GM19372 (cell line): Measurements from ENCODE around the gene PRKAR1B.

Experiments
- ATAC-seq: cut with Tn5 transposase; IDR thresholded peaks from one replicate; pipeline ENCODE4 v1.9.1; 2021; ENCODE audit warnings: mild to moderate bottlenecking, low read depth, moderate library complexity; ENCODE audit not compliant: unreplicated experiment

PRKAR1B gene

DNA sequence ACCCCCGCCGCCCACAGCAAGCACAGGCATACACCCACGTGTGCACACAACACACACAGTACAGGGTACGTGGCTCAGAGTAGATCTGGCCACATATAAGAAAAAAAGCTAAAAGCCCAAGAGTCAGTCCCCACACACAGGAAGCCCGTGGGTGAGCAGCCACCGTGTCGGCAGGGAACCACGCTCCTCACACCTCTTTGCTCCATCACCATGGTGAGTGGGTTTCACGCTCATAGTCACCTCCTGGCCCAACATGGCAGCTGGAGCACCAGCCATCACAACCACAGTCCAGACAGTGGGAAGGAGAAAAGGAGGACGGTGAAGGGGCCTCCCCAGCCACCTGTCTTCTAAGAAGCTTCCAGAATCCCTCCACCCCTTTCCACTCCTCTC, 131.5 kb downstream of the PRKAR1B start:
- no peak for ATAC-seq

- ATAC-seq, result no peak
Observed at GRCh38 chr7:594920-595620, 132.0 kb downstream of the PRKAR1B start.

DNA sequence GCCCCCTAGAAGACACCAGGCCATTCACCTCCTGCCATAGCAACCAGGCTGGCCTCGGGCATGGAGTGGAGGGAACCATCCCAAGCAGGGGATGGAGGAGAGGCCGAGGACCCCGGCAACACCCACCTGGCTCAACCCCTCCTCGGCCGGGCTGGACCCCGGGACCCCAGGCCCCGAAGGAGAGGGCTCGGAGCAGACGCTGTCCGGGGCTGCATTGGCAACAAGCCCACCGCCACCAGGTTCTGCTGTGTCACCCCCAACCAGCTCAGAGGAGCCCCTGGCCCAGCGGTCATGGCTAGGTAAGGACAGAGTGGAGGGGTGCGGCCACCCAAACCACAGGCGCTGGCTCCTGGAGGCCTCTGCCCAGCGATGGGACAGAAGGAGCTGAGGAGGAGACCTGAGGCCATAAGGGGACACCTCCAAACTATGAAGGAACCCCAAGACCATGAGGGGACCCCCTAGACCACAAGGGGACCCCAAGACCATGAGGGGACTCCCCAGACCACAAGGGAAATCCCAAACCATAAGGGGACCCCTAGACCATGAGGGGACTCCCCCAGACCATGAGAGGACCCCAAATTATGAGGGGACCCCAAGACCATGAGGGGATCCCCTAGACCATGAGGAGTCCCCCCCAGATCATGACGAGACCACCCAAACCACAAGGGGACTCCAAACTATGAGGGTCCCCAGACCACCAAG, 132.7 kb downstream of the PRKAR1B start:
- no peak for ATAC-seq

DNA sequence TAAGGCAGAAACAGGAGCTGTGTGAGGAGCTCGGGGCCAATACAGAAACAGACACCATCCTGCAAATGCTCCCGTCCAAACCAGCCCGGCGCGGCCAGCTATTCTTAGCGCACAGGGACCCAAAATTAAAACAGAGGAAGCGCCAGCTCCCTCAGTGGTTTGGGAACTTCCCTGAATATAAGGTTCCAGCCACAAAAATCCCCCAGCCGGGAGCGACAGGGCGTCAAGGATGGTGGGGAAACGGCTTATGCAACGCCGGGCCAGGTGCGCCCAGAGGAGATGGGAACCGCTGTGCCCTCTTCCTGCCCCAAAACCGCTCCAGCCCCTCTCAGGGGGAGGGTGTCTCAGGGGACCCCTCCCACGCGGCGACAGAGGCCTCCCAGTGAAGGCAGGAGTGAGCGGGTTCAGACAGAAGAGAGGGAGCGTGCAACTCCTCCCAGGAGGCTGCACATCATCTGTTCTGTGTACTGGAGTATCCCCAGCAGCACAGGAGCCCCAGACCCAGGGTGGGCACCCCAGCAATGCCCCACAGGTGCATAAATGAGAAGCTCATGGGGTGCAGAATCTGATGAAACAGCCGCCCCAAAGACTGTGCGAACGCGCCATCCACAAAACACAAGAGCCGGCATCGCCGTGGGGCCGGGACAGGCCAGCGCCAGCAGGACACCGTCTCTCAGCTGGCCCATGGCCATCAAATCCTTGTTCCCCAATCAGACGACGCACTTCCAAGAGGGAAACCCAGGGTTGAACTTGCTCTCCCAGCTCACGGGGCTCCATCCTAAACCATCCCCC, 133.6 kb downstream of the PRKAR1B start:
- no peak for ATAC-seq

DNA sequence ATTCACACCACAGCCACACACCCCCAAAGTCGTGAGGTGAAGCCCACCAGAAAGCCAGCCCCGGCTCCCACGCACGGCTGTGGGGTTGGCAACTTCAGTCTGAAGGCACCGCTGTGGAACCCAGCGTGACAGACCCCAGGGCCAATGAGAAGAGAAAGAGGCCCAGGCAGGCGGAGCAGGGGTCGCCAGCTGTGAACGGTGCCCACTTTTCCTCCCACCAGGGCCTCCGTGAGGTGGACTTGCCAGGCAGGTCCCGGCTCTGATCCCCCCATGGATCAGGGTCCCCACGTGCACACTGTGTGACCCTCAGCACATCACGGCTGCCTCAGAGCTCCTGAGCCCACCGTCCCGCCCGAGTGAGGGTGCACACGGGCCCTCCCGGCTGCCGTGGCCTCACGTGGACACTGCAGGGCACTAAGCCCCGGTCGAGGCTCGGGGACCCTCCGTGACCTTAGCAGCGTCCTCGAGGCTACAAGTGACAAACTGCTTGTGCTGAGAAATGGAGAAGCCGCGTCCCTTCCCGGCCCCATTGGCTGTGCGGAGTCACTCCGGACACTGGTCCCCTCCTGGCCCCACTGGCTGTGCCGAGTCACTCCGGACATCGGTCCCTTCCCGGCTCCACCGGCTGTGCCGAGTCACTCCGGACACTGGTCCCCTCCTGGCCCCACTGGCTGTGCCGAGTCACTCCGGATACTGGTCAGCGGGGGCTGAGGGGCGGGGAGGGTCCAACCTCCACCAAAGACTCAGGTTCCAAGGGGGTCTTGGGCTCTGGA, 135.0 kb downstream of the PRKAR1B start:
- ATAC-seq, result no peak

DNA sequence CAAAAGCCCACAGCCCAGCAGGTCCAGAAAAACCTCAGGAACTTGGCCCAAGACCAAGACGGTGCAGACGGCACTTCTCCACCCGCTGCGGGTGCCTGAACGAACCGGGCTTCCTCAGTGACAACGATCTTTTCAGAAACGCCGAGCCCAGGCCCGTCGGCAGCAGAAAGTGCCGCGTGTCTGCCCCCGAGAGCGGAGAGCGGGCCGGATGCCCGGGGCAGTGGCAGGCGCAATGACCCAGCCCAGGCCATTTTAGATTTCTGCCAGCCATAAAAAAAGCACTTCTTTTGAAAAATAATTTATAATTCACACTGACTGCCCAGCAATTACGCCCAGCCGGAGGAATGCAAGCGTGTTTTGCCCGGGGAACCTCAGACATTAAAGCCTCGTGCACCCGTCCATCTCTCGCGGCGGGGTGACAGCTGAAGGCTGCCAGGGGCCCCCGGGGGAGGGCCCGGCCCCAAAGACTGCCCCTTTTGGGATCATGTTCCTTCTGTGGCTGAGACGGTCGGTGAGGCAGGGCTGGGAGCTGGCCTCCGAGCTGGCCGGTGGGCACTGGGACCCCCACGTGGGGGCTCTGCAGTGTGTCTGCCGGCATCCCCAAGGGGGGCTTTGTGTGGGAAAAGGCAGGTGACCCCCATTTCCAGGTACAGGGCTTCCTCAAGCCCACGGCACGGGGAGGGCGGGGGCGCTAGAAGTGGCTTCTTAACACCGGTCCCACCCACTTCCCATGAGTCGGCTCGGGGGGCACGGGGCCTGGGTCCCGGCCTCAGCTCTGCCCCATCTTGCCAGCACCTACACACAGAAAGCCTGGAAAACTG, 136.1 kb downstream of the PRKAR1B start:
- ATAC-seq, result no peak

GRCh38 chr7:589781-590575, 137.1 kb downstream of the PRKAR1B start:
- no peak for ATAC-seq

GRCh38 chr7:587767-588166, 139.3 kb downstream of the PRKAR1B start:
- no peak for ATAC-seq

DNA sequence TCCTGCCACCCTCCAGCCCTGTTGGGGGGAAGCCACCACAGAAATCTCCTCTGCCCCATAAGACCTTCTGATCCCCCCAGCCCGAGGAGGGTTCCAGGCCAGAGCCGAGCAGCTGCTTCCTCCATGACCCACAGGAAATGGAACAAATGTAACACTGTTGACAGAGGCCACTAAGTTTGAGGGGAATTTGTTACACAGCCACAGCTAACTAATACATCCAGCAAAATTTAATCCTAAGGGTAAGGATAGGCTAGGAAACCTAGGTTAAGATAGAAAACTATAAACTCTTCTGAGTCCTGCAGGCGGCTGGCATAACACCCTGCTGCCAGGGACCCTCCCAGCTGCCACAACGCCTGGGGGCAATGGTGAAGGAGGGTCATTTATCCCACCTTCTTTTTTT, 140.6 kb downstream of the PRKAR1B start:
- ATAC-seq, result no peak

DNA sequence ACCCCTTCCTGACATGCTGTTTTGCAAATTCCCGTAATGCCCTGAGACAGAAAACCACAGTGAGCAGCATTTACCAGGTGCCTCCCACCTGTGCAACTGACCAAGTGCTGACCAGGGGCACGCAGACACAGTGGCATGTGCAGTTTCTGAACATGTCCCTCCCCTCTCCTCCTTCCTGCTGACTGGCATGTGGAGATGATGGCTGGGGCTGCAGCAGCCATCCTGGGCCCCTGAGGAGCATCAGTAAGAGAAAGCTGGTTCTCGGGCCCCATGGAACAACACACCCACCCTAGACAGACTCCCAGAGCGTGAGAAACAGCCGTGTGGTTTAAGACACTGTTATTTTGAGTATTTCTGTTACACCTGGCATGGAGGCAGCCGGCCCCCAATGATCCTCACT, 141.2 kb downstream of the PRKAR1B start:
- no peak for ATAC-seq

DNA sequence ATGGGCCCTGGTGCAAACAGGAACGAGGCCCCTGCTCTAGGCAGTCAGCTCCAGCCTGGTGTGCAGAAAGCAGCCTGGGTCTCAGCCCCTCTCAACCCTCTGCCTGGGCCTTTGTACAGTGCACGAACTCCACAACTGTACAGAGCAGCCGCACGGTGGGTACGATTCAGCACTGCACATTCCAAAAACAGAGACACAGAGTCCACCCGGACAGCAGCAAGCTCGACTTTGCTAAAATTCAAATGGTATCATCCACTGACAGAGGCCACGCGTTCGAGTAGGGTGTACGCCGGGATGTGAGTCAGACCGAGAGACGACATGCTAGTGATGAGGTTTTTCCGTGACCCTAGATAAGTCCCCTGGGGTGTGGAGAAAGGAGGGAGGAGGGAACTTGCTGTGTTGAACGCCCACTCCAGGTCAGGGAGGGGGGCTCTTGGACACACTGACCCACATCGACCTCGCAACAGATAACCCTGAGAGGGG, 141.8 kb downstream of the PRKAR1B start:
- no peak for ATAC-seq

DNA sequence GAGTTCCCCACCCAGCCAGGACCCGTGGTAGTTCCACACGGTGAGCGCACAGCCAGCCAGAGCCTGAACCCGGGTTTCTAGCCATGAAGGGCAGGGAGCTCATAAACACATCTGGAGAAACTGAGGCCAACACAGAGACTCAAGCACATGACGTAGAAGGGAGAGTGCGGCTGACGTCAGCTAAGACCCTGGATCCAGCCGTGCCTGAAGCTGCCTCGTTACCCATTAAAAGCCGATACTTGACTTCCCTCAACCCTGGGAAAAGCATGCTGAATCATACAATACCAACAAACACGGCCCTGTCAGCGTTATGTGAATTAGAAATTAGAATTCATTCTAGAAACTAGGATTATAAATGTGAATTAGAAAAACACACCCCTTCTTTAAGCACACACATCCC, 142.3 kb downstream of the PRKAR1B start:
- ATAC-seq, result no peak

GRCh38 chr7:584122-584465, 143.0 kb downstream of the PRKAR1B start:
- no peak for ATAC-seq

DNA sequence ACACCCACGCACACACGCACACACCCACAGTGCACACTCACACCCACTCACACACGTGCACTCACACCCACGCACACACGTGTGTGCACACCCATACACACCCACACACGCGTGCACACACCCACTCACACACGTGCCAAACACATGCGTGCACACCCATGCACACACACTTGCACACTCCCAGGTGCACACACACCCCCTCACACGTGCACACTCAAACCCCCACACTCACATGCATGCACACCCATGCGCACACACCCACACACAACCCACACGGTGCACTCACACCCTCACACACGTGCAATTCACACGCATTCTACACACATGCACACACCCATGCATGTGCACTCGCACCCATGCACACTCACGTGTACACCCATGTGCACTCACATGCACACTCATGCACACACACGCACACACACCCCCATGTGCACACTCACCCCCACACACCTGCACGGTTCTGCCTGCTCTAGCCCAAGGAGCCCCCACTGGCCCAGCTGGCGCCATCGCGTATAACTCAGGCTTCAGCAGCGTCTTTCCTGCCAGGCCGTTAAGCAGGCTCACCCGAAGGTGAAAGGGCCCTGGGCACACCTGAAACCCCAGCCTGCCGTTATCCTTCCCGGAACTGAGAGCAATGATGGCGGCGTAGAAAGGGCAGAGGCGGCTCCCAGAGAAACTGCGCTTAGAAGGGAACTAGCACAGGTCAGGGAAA, 143.5 kb downstream of the PRKAR1B start:
- ATAC-seq, result no peak

DNA sequence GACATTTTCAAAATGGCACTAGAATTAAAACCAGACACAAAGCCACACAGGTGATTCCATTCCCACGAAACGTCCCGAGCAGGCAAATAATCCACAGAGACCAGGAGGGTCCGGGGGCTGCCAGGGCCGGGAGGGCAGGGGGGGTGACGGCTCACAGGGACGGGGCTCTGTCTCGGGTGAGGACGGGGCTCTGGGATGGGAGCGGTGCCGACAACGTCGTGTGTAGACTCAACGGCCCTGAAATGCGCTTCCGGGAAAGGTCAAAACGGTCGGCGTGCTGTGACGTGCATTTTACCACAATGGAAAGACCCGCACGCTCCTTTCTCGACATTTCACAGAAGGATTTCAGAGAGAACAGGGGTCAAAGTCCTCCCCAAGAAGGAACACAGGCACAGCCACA, 144.2 kb downstream of the PRKAR1B start:
- ATAC-seq, result no peak

GRCh38 chr7:582081-582835, 144.8 kb downstream of the PRKAR1B start:
- ATAC-seq, result no peak

DNA sequence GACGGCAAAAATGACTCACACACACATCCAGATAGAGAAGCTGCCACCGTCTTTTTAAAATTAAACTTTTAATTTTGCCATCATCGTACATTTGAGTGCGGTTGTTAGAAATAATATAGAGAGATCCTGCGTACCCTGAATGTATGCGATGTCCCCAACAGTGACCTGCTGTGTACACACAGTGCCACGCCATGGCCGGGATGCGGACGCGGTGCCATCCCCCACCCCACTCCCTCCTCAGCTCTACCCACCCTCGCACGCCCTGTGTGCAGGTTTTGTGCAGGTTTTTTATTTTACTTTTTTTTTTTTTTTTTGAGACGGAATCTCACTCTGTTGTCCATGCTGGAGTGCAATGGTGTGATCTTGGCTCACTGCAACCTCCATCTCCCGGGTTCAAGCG, 148.7 kb downstream of the PRKAR1B start:
- no peak for ATAC-seq
